Lower leg skin (tissue), 4 donors: ENCODE results near the gene ATP2B3. TPM values are rescaled to one million over a fixed set of nuclear protein-coding genes. Genes with fewer than 3 reads are reported as not detected.
"Not testable (repeated sequence)": the region's sequence is repeated elsewhere in the genome, so short reads cannot be mapped to it uniquely, and the experiment has no call there.

Experiments
- DNase-seq, 2 donors: peaks; one replicate each; pipeline ENCODE4 v3.0.0-alpha.2; 2019; ENCODE audit warnings: low spot score in 2 of 2
- H3K4me3 ChIP-seq: fragments of 200-600 bp; sonication (generic); 2 replicates; pipeline ENCODE4 v1.5.1; 2017; ENCODE audit warnings: mild to moderate bottlenecking, low read depth; ENCODE audit not compliant: poor library complexity, severe bottlenecking
- POLR2A ChIP-seq, 2 donors: fragments of 450-650 bp; IDR thresholded peaks; one replicate each; pipeline ENCODE4 v1.6.1; 2016 to 2017; ENCODE audit warnings: antibody characterized with exemption in 2 of 2, mild to moderate bottlenecking in 1 of 2, moderate library complexity in 1 of 2
- WGBS, 2 donors: methylation state at CpG; one replicate each; pipeline ENCODE4 v1.1.5; 2018; 5-methylcytosine and 5-hydroxymethylcytosine counted together
- intact Hi-C: fragments of 100-400 bp; cut with DNase I; formaldehyde crosslinking; loops from one replicate; pipeline ENCODE4 v1.15.0; 2023; ENCODE audit warnings: low total_unique reads
- total RNA-seq, 4 donors: library from RNA; depleted of rRNA; stranded (reverse); fragments of >200 nt; gene quantifications; one replicate each; pipeline ENCODE4 v1.1.0, GENCODE V29; 2016
- TF ChIP-seq, protein P1 (sequence below), 3 donors: fragments of 450-650 bp; IDR thresholded peaks; one replicate each; pipeline ENCODE4 v1.5.1; 2016; ENCODE audit warnings: antibody characterized with exemption in 3 of 3, mild to moderate bottlenecking in 3 of 3, moderate library complexity in 2 of 3

Gene ATP2B3
- total RNA-seq, 4 donors from 2014 or later = 0.07 TPM; not detected in 3

DNA sequence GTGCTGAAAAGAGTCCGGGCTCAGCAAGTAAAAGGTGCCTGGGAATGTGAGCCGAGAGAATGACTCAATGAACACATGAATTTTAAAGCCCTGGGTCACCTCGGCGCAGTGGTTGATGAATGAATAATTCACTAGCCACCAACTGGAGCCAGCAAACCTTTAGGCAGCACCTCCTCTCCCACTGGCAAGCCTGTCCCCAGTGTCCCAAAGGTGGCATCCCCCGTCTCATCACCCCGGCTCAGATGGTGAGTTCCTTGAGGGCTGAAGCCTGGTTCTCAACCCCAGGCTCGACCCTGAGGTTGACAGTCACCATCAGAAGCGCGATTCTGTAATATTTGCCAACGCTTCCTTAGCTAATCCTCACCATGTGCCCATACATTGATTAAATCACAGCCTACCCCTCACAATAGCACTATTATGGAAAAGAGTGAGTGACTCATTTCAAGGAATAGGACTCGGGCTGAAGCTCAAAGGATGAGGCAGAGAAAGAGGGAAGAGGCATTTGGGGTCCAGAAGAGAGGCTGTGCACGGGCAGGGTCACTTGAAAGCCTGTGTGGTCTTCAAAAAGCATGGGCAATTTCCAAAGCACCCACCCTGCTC is 84.2 kb downstream of the ATP2B3 start:
- TF ChIP-seq POLR2A (IDR thresholded peaks at IDR 0.05) = no peak

DNA sequence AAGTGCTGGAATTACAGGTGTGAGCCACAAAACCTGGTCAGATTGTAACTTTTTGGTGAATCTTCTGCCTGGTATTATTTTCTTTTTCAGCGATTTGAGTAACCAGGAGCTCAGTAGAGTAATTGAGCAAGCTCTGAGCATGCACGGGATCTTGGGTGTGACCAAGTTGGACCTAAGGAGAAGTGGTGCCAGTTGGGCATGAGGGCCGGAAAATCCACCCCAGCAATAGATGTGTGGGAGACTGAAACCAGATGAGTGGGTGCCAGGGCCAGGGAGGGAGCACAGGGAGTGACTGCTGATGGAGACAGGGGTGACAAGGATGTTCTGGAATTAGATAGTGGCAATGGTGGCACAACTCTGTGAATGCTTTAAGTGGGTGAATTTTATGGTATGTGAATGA is 85.2 kb downstream of the ATP2B3 start:
- TF ChIP-seq, protein P1, sequence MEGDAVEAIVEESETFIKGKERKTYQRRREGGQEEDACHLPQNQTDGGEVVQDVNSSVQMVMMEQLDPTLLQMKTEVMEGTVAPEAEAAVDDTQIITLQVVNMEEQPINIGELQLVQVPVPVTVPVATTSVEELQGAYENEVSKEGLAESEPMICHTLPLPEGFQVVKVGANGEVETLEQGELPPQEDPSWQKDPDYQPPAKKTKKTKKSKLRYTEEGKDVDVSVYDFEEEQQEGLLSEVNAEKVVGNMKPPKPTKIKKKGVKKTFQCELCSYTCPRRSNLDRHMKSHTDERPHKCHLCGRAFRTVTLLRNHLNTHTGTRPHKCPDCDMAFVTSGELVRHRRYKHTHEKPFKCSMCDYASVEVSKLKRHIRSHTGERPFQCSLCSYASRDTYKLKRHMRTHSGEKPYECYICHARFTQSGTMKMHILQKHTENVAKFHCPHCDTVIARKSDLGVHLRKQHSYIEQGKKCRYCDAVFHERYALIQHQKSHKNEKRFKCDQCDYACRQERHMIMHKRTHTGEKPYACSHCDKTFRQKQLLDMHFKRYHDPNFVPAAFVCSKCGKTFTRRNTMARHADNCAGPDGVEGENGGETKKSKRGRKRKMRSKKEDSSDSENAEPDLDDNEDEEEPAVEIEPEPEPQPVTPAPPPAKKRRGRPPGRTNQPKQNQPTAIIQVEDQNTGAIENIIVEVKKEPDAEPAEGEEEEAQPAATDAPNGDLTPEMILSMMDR (IDR thresholded peaks at IDR 0.05) = no peak
- no peak for TF ChIP-seq POLR2A (IDR thresholded peaks at IDR 0.05)
- no peak for DNase-seq
- WGBS, 2 donors = 71 to 91% methylated on average over 3 of the region's 3 CpGs
- H3K4me3 ChIP-seq = no peak overlapping the region
- intact Hi-C loops = no loop called here

More for the DNA sequence above, 84.2 kb downstream of the ATP2B3 start:
- no peak for DNase-seq
- intact Hi-C loops = no loop called here
- 80 to 88% methylated on average over 12 of the region's 12 CpGs for WGBS, 2 donors
- H3K4me3 ChIP-seq = no peak overlapping the region

DNA sequence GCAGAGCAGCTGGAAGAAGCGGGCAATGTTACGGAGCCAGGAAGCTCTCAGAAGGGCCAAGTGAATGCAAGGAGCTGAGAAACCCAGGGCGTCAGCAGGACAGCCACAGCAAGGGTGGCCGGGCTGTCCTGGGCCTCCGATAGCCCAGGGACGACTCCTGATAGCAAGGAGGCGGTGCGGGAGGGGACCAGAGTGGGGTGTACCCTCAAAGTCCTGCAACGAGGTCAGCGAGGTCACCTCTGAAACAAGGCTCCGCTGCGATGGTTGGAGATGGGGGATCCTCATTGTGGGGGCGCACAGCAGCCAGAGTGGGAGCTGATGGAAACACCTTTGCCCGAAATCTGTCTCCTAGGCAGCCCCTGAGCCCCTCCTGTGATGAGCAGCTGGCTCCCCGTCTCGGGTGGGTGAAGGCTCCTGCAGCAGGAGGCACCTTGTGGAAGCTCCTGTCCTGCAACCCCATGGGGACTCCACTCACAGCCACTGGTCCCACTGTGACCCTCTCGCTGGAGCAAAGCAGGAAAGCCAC is 85.8 kb downstream of the ATP2B3 start:
- intact Hi-C loops = no loop called here
- TF ChIP-seq POLR2A (IDR thresholded peaks at IDR 0.05) = no peak
- TF ChIP-seq, protein P1 (IDR thresholded peaks at IDR 0.05) = no peak
- DNase-seq = no peak
- H3K4me3 ChIP-seq = no peak overlapping the region
- WGBS, 2 donors = 88 to 97% methylated on average over 10 to 17 of the region's 17 CpGs

DNA sequence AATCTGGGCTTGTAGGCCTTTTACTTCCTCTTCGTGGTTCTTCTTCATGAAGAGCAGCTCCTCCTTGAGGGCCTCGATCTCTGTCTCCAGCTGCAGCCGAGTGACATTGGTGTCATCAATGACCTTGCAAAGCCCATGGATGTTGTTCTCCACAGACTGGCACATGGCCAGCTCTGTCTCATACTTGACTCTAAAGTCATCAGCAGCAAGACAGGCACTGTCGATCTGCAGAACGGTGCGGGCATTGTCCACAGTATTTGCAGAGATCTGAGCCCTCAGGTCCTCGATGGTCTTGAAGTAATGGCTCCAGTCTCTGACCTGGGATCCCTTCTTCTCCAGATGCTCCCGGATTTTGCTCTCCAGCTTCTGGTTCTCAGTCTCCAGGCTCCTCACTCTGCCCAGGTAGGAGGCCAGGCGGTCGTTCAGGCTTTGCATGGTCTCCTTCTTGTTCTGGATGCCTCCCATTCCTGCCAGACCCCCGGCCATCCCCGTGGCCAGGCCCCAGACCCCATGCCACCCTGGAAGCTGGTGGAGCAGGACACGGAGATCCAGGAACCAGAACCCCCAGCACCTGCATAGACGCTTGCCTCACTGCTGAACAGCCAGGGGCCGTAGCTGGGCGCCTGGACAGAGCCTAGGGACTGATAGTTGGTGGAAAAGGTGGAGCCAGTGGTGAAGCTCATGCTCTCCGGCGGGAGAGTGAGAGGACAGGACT is 87.4 kb downstream of the ATP2B3 start:
- WGBS, 2 donors = 87 to 95% methylated on average over 13 to 18 of the region's 18 CpGs
- H3K4me3 ChIP-seq, DNase-seq, intact Hi-C loops: not testable (repeated sequence)

DNA sequence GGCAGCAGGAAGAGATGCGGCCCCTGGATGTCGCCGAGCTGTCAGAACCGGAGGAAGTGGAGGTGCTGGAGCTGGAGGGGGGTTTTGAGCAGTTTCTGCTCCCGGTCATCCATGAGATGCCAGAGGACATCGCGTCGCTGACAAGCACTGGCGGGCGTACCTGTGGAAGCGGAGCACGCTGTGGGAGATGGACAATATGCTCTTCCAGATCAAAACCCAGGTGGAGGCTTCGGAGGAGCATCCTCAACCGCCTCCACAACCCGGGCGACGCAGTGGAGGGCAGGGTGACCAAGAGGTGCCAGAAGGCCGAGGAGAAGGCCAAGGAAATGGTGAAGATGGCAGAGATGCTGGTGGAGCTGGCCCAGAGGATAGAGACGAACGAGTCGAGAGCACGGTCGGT is 89.1 kb downstream of the ATP2B3 start:
- intact Hi-C loops = no loop called here
- TF ChIP-seq POLR2A (IDR thresholded peaks at IDR 0.05) = no peak
- no peak for DNase-seq
- no peak overlapping the region for H3K4me3 ChIP-seq
- WGBS, 2 donors = 85 to 93% methylated on average over 23 of the region's 23 CpGs

DNA sequence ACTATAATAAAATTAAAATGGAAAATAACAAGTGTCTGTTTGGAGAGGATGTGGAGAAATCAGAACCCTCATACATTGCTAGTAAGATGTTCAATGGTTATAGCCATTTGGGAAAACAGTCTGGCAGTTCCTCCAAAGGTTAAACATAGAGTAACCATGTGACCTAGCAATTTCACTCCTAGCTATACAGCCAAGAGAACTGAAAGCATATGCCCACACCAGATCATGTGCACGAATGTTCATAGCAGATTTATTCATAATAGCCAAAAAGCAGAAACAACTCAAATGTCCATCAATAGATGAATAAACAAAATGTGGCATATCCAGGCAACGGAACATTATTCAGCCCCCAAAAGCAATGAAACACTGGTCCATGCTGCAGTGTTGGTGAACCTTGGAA is 90.9 kb downstream of the ATP2B3 start:
- intact Hi-C loops = no loop called here
- TF ChIP-seq POLR2A (IDR thresholded peaks at IDR 0.05) = no peak
- TF ChIP-seq, protein P1 (IDR thresholded peaks at IDR 0.05) = no peak
- H3K4me3 ChIP-seq = no peak overlapping the region
- 66 to 76% methylated on average over 2 of the region's 2 CpGs for WGBS, 2 donors
- no peak for DNase-seq

DNA sequence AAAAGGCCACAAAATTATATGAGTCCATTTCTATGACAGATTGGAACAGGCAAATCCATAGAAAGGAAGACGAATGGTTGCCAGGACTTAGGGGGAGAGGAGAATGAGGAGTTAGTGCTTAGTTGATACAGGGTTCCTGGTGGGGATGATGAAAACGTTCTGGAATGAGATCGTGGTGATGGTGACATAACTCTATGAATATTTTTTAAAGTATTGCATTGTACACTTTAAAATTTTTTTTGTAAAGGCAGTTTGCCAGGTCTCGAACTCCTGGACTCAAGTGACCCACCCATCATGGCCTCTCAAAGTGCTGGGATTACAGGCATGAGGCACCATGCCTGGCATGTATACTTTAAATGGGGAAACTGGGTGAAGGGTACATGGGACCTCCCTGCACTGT is 91.4 kb downstream of the ATP2B3 start:
- TF ChIP-seq POLR2A (IDR thresholded peaks at IDR 0.05) = no peak
- TF ChIP-seq, protein P1 (IDR thresholded peaks at IDR 0.05) = no peak
- DNase-seq = no peak
- intact Hi-C loops = no loop called here
- 56 to 62% methylated on average over 4 of the region's 4 CpGs for WGBS, 2 donors
- H3K4me3 ChIP-seq = no peak overlapping the region
